ENCODE data around the gene ESYT1.
"Not testable (repeated sequence)": the region's sequence is repeated elsewhere in the genome, so short reads cannot be mapped to it uniquely, and the experiment has no call there.

Gene ESYT1

GRCh38 chr12:56110571-56110970 is 17.5 kb upstream of the ESYT1 start:
- Mint-ChIP-seq H3K36me3 (ENCODE audit: insufficient read depth) (peaks cover 74% of the 10 kb centered on the region), H3K27me3 (no peaks in the 10 kb centered on the region), H3K9me3 (no peaks in the 10 kb centered on the region), H3K4me1 (ENCODE audit: low read depth in 2 of 2) (peaks cover 8 to 17% of the 10 kb centered on the region in 2 donors), H3K4me3 (no peak overlapping the region), H3K27ac (no peak overlapping the region)
- DNase-seq, result no peak
- ATAC-seq (replicated peaks), result no peak

GRCh38 chr12:56114084-56114483 is 14.0 kb upstream of the ESYT1 start:
- Mint-ChIP-seq H3K4me1 (ENCODE audit: low read depth in 2 of 2) (peaks cover 18 to 27% of the 10 kb centered on the region in 2 donors), H3K4me3 (no peak overlapping the region), H3K27ac (no peak overlapping the region), H3K36me3 (ENCODE audit: insufficient read depth) (peaks cover 82% of the 10 kb centered on the region), H3K27me3 (no peaks in the 10 kb centered on the region), H3K9me3 (no peaks in the 10 kb centered on the region)
- no peak for DNase-seq
- ATAC-seq (replicated peaks), result no peak

- Mint-ChIP-seq H3K4me1 (ENCODE audit: low read depth in 2 of 2) (peaks cover 25 to 34% of the 10 kb centered on the region in 2 donors), H3K27ac (peak overlapping the region; percentile 98 to 99), H3K9me3 (no peaks in the 10 kb centered on the region), H3K36me3 (ENCODE audit: insufficient read depth) (peaks cover 70% of the 10 kb centered on the region), H3K4me3 (peak overlapping the region; percentile 96 to 98), H3K27me3 (no peaks in the 10 kb centered on the region)
- DNase-seq, result no peak
- ATAC-seq (replicated peaks), result no peak
These were observed 12.7 kb upstream of the ESYT1 start for GRCh38 chr12:56115329-56115728.

- H3K9me3 Mint-ChIP-seq, result no peaks in the 10 kb centered on the region
- no peaks in the 10 kb centered on the region for H3K27me3 Mint-ChIP-seq
- peak; percentile 94 to 97 (median 95) for DNase-seq
- H3K4me3 Mint-ChIP-seq, result peak within 1 kb of the TSS; percentile 96 to 98
- peaks cover 25 to 34% of the 10 kb centered on the region in 2 donors for H3K4me1 Mint-ChIP-seq (ENCODE audit: low read depth in 2 of 2)
- peak within 1 kb of the TSS; percentile 98 to 99 for H3K27ac Mint-ChIP-seq
- peaks cover 59% of the 10 kb centered on the region for H3K36me3 Mint-ChIP-seq (ENCODE audit: insufficient read depth)
- ATAC-seq (replicated peaks), result peak; percentile 47
These were observed 11.6 kb upstream of the ESYT1 start, which contains the start of gene RPL41 for GRCh38 chr12:56116267-56117081. Gene RPL41 (plus strand): TSS chr12:56116633.

GRCh38 chr12:56117082-56117706 is 10.9 kb upstream of the ESYT1 start:
- Mint-ChIP-seq H3K4me3 (peak overlapping the region; percentile 96 to 98), H3K36me3 (ENCODE audit: insufficient read depth) (peaks cover 53% of the 10 kb centered on the region), H3K27ac (peak overlapping the region; percentile 98 to 99), H3K4me1 (ENCODE audit: low read depth in 2 of 2) (peaks cover 25 to 34% of the 10 kb centered on the region in 2 donors)
- H3K27me3 Mint-ChIP-seq; H3K9me3 Mint-ChIP-seq; ATAC-seq (replicated peaks); DNase-seq: not testable (repeated sequence)

- Mint-ChIP-seq H3K4me3 (peak within 1 kb of the TSS; percentile 96 to 98), H3K27me3 (no peaks in the 10 kb centered on the region), H3K9me3 (no peaks in the 10 kb centered on the region), H3K4me1 (ENCODE audit: low read depth in 2 of 2) (peaks cover 25 to 34% of the 10 kb centered on the region in 2 donors), H3K36me3 (ENCODE audit: insufficient read depth) (peaks cover 52% of the 10 kb centered on the region), H3K27ac (peak within 1 kb of the TSS; percentile 98 to 99)
- peak; percentile 80 for ATAC-seq (replicated peaks)
- peak; percentile 96 to 97 (median 97) for DNase-seq
These were observed 10.0 kb upstream of the ESYT1 start, which contains the start of gene ZC3H10 for GRCh38 chr12:56117778-56118687. Gene ZC3H10 (plus strand): TSS chr12:56118266. CDS start chr12:56120563, 2,297 bp downstream.

GRCh38 chr12:56118688-56119357 is 9.2 kb upstream of the ESYT1 start:
- H3K9me3 Mint-ChIP-seq, result no peaks in the 10 kb centered on the region
- H3K27ac Mint-ChIP-seq, result peak overlapping the region; percentile 98 to 99
- ATAC-seq (replicated peaks) (no peak), DNase-seq (no peak)
- H3K4me3 Mint-ChIP-seq, result peak overlapping the region; percentile 96 to 98
- H3K27me3 Mint-ChIP-seq, result no peaks in the 10 kb centered on the region
- peaks cover 28 to 36% of the 10 kb centered on the region in 2 donors for H3K4me1 Mint-ChIP-seq (ENCODE audit: low read depth in 2 of 2)
- peaks cover 50% of the 10 kb centered on the region for H3K36me3 Mint-ChIP-seq (ENCODE audit: insufficient read depth)

- Mint-ChIP-seq H3K27me3 (no peaks in the 10 kb centered on the region), H3K27ac (peak overlapping the region; percentile 98 to 99), H3K9me3 (no peaks in the 10 kb centered on the region), H3K4me3 (peak overlapping the region; percentile 96 to 98), H3K4me1 (ENCODE audit: low read depth in 2 of 2) (peaks cover 32 to 38% of the 10 kb centered on the region in 2 donors), H3K36me3 (ENCODE audit: insufficient read depth) (peaks cover 47% of the 10 kb centered on the region)
- no peak for ATAC-seq (replicated peaks)
- peak; percentile 38 to 50 (median 48) for DNase-seq
These were observed 8.7 kb upstream of the ESYT1 start for GRCh38 chr12:56119361-56119796.

- ATAC-seq (replicated peaks) (no peak), DNase-seq (no peak)
- Mint-ChIP-seq H3K27me3 (no peaks in the 10 kb centered on the region), H3K9me3 (no peaks in the 10 kb centered on the region), H3K4me1 (ENCODE audit: low read depth in 2 of 2) (peaks cover 32 to 38% of the 10 kb centered on the region in 2 donors), H3K36me3 (ENCODE audit: insufficient read depth) (peaks cover 44% of the 10 kb centered on the region), H3K4me3 (no peak overlapping the region), H3K27ac (peak overlapping the region in 1 of 2 donors; percentile 99)
These were observed 7.8 kb upstream of the ESYT1 start for GRCh38 chr12:56120158-56120846.

GRCh38 chr12:56121204-56121870 is 6.7 kb upstream of the ESYT1 start:
- no peak for ATAC-seq (replicated peaks)
- Mint-ChIP-seq H3K4me3 (no peak overlapping the region), H3K27me3 (no peaks in the 10 kb centered on the region), H3K4me1 (ENCODE audit: low read depth in 2 of 2) (peaks cover 36 to 41% of the 10 kb centered on the region in 2 donors), H3K27ac (peak overlapping the region in 1 of 2 donors; percentile 6), H3K9me3 (no peaks in the 10 kb centered on the region), H3K36me3 (ENCODE audit: insufficient read depth) (peaks cover 37% of the 10 kb centered on the region)
- no peak for DNase-seq

- H3K4me3 Mint-ChIP-seq, result no peak overlapping the region
- no peaks in the 10 kb centered on the region for H3K9me3 Mint-ChIP-seq
- peak overlapping the region in 1 of 2 donors; percentile 6 for H3K27ac Mint-ChIP-seq
- ATAC-seq (replicated peaks) (no peak), DNase-seq (no peak)
- H3K27me3 Mint-ChIP-seq, result no peaks in the 10 kb centered on the region
- peaks cover 41 to 42% of the 10 kb centered on the region in 2 donors for H3K4me1 Mint-ChIP-seq (ENCODE audit: low read depth in 2 of 2)
- peaks cover 27% of the 10 kb centered on the region for H3K36me3 Mint-ChIP-seq (ENCODE audit: insufficient read depth)
These were observed 5.4 kb upstream of the ESYT1 start for GRCh38 chr12:56122637-56123036.

GRCh38 chr12:56124133-56124532 is 3.9 kb upstream of the ESYT1 start:
- H3K9me3 Mint-ChIP-seq, result no peaks in the 10 kb centered on the region
- DNase-seq (no peak), ATAC-seq (replicated peaks) (no peak)
- peaks cover 38 to 39% of the 10 kb centered on the region in 2 donors for H3K4me1 Mint-ChIP-seq (ENCODE audit: low read depth in 2 of 2)
- H3K36me3 Mint-ChIP-seq (ENCODE audit: insufficient read depth), result peaks cover 30% of the 10 kb centered on the region
- peak overlapping the region; percentile 71 to 86 for H3K27ac Mint-ChIP-seq
- no peaks in the 10 kb centered on the region for H3K27me3 Mint-ChIP-seq
- no peak overlapping the region for H3K4me3 Mint-ChIP-seq

Measured in effector memory CD8-positive, alpha-beta T cell (primary cell).